Measurements from ENCODE around the gene ATP5IF1. TPM values are rescaled to one million over a fixed set of nuclear protein-coding genes. Genes with fewer than 3 reads are reported as not detected.
A peak's percentile ranks its signal among the peaks of the same experiment; 100 is the strongest.

The ATP5IF1 gene
- total RNA-seq, 4 donors from 2014 or later, result 75.6 to 307 (median 236) TPM

DNA sequence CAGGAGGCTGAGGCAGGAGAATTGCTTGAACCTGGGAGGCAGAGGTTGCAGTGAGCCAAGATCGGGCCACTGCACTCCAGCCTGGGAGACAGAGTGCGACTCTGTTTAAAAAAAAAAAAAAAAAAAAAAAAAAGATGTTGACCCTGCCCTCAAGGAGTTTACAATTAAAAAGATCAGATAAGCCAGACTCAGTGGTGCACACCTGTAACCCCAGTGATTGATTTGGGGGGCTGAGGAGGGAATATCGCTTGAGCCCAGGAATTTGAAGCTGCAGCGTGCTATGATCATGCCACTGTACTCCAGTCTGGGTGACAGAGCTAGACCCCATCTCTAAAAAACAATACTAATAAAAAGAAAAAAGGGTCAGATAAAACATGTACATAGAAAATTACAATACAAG is 21.8 kb downstream of the ATP5IF1 start:
- H3K27ac ChIP-seq, result no peak overlapping the region
- TF ChIP-seq, protein P1, sequence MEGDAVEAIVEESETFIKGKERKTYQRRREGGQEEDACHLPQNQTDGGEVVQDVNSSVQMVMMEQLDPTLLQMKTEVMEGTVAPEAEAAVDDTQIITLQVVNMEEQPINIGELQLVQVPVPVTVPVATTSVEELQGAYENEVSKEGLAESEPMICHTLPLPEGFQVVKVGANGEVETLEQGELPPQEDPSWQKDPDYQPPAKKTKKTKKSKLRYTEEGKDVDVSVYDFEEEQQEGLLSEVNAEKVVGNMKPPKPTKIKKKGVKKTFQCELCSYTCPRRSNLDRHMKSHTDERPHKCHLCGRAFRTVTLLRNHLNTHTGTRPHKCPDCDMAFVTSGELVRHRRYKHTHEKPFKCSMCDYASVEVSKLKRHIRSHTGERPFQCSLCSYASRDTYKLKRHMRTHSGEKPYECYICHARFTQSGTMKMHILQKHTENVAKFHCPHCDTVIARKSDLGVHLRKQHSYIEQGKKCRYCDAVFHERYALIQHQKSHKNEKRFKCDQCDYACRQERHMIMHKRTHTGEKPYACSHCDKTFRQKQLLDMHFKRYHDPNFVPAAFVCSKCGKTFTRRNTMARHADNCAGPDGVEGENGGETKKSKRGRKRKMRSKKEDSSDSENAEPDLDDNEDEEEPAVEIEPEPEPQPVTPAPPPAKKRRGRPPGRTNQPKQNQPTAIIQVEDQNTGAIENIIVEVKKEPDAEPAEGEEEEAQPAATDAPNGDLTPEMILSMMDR (IDR thresholded peaks at IDR 0.05), result no peak
- no peak for TF ChIP-seq POLR2A (IDR thresholded peaks at IDR 0.05)
- no peak overlapping the region for H3K4me3 ChIP-seq (replicated peaks in 1 of 3)
- peaks cover 4 to 18% of the 10 kb centered on the region in 2 donors for H3K4me1 ChIP-seq
- no peak for DNase-seq
- intact Hi-C loops (cut with DNase I), result no loop called here
- H3K27me3 ChIP-seq, result no peaks in the 10 kb centered on the region
- H3K36me3 ChIP-seq, result no peaks in the 10 kb centered on the region
- WGBS, 2 donors, result 92 to 93% methylated on average over 4 of the region's 4 CpGs
- no peaks in the 10 kb centered on the region for H3K9me3 ChIP-seq

DNA sequence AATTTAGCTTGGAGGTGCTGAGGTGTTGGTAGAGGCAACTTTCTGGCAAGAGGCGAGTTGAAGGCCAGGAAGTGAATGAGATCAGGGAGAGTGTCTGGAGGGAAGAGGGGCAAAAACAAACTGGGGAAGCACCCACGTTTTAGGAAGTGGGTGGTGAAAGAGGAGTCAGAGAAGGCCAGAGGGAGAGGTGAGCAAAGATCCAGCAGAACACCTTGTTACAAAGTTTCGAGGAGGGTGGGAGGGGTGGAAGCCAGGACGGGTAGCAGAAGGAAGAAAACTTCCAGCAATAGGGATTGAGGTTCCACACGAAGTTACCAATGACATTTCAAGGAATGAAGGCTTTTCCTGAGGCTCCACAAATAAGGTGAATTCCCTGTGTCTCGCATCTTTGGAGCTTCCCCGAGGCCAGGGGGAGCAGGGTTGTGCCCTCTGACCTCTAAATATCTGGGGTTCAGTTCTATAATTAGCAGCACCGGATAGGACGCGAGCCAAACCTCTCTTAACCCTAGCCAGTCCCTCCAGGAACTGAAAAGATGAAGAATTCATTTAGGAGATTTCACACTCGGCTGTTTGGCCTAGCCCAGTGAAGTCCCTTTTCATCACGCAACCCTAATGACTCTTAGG is 22.8 kb downstream of the ATP5IF1 start:
- no peak for TF ChIP-seq POLR2A (IDR thresholded peaks at IDR 0.05)
- TF ChIP-seq, protein P1 (IDR thresholded peaks at IDR 0.05), result no peak
- Histone ChIP-seq H3K27me3 (no peaks in the 10 kb centered on the region), H3K4me1 (peaks cover 4 to 18% of the 10 kb centered on the region in 2 donors), H3K36me3 (no peaks in the 10 kb centered on the region), H3K9me3 (no peaks in the 10 kb centered on the region), H3K27ac (no peak overlapping the region), H3K4me3 (replicated peaks in 1 of 3) (no peak overlapping the region)
- 11 to 24% methylated on average over 12 of the region's 12 CpGs for WGBS, 2 donors
- DNase-seq, result no peak
- intact Hi-C loops (cut with DNase I), result no loop called here

GRCh38 chr1:28259252-28259933 is 23.5 kb downstream of the ATP5IF1 start, which contains the start of gene SESN2:
Gene SESN2 (plus strand): TSS chr1:28259518. CDS start chr1:28259848, 330 bp downstream.
- peaks cover 4 to 18% of the 10 kb centered on the region in 2 donors for H3K4me1 ChIP-seq
- no peaks in the 10 kb centered on the region for H3K36me3 ChIP-seq
- peak within 1 kb of the TSS; percentile 52 to 84 (median 69) for H3K27ac ChIP-seq
- peak; percentile 99 to 100 for DNase-seq
- peak within 1 kb of the TSS; percentile 67 to 85 (median 77) for H3K4me3 ChIP-seq (replicated peaks in 1 of 3)
- WGBS, 2 donors, result 1 to 2% methylated on average over 11 to 13 of the region's 76 CpGs
- no peaks in the 10 kb centered on the region for H3K9me3 ChIP-seq
- intact Hi-C loops (cut with DNase I), result no loop called here
- peak; percentile 75 to 98 for TF ChIP-seq POLR2A (IDR thresholded peaks at IDR 0.05)
- TF ChIP-seq, protein P1 (IDR thresholded peaks at IDR 0.05), result no peak
- H3K27me3 ChIP-seq, result no peaks in the 10 kb centered on the region

GRCh38 chr1:28259934-28260802 is 24.2 kb downstream of the ATP5IF1 start:
- intact Hi-C loops (cut with DNase I), result no loop called here
- DNase-seq, result peak; percentile 68 to 71
- H3K27me3 ChIP-seq, result no peaks in the 10 kb centered on the region
- H3K4me3 ChIP-seq (replicated peaks in 1 of 3), result peak overlapping the region; percentile 67 to 85 (median 77)
- H3K36me3 ChIP-seq, result no peaks in the 10 kb centered on the region
- peak in 1 of 2 donors; percentile 19 for TF ChIP-seq POLR2A (IDR thresholded peaks at IDR 0.05)
- TF ChIP-seq, protein P1 (IDR thresholded peaks at IDR 0.05), result no peak
- no peaks in the 10 kb centered on the region for H3K9me3 ChIP-seq
- H3K27ac ChIP-seq, result peak overlapping the region; percentile 52 to 84 (median 69)
- WGBS, 2 donors, result 2 to 6% methylated on average over 11 to 18 of the region's 66 CpGs
- H3K4me1 ChIP-seq, result peaks cover 4 to 18% of the 10 kb centered on the region in 2 donors
